Cardiac fibroblast (primary cell): ENCODE results near the gene MYH7B.
A peak's percentile ranks its signal among the peaks of the same experiment; 100 is the strongest.

Experiments
- DNase-seq, 2 donors: peaks; one replicate each; pipeline versions ENCODE4 v3.0.0 to v3.0.0-alpha.2; 2010; ENCODE audit warnings: low read depth in 2 of 2
- H3K4me3 ChIP-seq, 2 donors: replicated peaks in 1 of 2; 1 replicate in 1 of 2; 2 replicates in 1 of 2; pipeline ENCODE4 v1.5.1; 2011; ENCODE audit warnings: low read depth in 2 of 2, low read length in 2 of 2, mild to moderate bottlenecking in 2 of 2, moderate library complexity in 1 of 2
- TF ChIP-seq, protein P1 (sequence below): IDR thresholded peaks from one replicate; pipeline ENCODE4 v1.5.1; 2011; ENCODE audit warnings: low read depth, mild to moderate bottlenecking, low read length, inconsistent platforms

The MYH7B gene

DNA sequence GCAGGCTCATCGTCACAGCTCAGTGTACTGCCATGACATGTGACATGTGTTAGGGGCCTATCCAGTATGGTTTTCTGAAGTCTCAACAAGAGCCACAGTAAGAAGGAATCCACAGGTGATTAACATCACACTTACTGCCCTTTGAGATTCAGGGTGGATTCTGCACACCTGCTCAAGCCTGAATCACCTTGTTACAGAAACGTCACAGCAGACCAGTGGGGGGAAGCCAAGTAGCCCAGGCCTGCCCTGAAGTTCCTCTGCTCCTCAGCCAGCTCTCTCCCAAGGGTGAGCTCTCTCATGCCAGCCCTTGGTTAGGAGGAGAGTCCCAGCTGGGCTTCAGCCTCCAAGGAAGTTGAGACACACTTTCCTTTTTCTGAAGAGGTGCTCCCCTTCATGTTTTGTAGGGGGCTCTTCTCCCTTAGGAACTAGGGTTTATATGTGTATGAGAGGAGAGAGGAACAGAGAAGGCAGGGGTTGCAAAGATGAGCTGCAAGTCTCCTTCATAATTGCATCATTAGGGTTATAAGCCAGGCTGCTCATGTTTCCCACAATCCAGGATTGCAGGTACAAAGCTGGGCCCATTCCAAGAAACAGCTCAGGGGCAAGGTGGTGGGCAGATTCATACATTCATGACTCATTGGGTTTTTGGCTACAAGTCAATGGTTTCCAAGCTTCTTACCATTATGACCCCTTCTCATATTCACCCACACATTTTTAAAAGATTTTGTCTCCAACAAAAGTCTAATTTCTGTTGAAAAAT lies 11.7 kb upstream of the MYH7B start:
- peak in 1 of 2 donors; percentile 12 for DNase-seq
- TF ChIP-seq, protein P1, sequence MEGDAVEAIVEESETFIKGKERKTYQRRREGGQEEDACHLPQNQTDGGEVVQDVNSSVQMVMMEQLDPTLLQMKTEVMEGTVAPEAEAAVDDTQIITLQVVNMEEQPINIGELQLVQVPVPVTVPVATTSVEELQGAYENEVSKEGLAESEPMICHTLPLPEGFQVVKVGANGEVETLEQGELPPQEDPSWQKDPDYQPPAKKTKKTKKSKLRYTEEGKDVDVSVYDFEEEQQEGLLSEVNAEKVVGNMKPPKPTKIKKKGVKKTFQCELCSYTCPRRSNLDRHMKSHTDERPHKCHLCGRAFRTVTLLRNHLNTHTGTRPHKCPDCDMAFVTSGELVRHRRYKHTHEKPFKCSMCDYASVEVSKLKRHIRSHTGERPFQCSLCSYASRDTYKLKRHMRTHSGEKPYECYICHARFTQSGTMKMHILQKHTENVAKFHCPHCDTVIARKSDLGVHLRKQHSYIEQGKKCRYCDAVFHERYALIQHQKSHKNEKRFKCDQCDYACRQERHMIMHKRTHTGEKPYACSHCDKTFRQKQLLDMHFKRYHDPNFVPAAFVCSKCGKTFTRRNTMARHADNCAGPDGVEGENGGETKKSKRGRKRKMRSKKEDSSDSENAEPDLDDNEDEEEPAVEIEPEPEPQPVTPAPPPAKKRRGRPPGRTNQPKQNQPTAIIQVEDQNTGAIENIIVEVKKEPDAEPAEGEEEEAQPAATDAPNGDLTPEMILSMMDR, result no peak

DNA sequence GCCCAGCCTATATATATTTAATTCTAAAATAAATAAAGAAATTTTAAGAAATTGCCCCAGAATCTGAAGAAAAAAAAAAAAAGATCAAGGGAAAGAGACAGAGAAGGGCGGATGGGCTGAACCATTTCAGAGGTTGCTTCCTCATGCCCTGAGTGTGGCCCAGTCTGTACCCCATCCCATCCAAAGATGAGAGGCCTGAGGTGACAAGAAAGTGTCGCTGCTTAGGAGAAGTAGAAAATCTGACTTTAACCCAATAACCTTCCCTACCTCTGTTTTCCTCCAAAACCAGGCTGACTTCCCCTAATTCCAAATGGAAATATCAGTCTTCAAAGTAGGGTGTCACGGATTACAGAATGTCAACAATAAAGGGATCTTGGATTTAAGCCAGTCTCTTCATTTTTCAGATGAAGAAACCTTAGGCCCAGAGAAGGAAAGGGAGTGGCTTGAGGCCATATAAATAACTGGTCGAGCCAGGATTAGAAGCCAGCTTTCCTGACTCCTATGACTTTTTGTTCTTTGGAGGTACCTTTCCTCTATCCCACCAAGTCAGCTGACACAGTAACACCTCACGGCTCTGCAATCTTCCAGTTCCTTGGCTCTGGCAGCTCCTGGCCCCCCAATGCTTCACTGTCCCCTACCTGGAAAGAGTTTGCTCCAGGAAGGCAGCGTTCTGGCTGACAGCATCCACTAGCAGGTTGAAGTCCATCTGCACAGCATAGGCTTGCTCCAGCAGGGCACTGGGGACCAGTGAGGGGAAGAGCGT lies 10.2 kb upstream of the MYH7B start:
- TF ChIP-seq, protein P1, result no peak
- no peak for DNase-seq
- H3K4me3 ChIP-seq, result no peak overlapping the region

More for the DNA sequence above, 11.7 kb upstream of the MYH7B start:
- H3K4me3 ChIP-seq, result no peak overlapping the region

DNA sequence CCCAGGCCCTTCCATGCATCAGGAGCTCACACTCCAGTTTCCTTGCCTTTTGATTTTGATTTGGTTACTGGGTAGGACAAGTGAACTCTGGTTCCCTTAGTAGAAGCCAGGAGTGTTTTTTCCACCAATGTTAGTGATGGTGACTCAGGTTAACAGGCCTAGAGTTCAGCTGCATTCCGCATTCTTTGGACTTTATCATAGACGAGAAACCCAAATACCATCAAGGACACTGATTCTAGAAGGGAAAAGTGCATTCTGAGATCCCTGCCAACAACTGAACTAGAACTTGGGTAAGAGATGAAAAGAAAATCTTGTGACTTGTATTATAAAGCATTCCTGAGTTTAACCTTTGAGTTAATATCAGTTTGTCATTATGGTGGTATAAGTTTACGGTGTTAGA lies 9.0 kb upstream of the MYH7B start:
- TF ChIP-seq, protein P1, result no peak
- no peak for DNase-seq
- H3K4me3 ChIP-seq, result no peak overlapping the region

DNA sequence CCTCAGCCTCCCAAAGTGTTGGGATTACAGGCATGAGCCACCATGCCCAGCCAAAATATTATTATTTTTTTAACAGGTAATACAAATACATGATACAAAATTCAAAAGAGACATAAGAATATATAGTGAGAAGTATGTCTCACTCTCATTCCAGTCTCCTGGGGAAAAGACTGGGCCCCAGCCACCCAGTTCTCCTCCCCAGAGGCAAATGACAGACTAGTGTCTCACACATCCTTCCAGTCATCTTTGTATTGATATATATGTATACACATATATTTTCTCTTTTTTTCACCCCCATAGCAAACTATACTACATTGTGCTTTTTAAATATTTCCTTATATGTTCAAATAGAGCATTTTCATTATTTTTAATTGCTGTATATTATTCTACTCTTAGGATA lies 8.3 kb upstream of the MYH7B start:
- no peak overlapping the region for H3K4me3 ChIP-seq
- DNase-seq, result no peak
- TF ChIP-seq, protein P1, result no peak

DNA sequence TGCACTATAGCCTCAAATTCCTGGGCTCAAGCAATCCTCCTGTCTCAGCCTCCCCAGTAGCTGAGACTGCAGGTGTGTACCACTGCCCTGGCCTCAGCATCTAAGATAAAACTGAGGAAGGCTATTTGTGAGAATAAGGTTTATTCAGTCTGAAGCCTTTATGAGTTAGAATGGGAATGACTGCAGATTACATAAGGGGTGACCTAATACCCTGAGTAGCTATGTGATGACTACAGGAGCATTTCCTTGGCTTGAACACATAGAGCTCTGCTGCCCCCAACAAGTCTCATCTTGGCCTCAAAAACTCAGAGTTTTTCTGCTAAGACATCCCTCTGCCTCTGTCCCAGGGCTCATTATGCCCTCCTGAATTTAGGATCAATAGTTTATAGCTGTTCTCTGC lies 7.6 kb upstream of the MYH7B start:
- TF ChIP-seq, protein P1, result no peak
- peak; percentile 54 to 84 for DNase-seq
- H3K4me3 ChIP-seq, result no peak overlapping the region

DNA sequence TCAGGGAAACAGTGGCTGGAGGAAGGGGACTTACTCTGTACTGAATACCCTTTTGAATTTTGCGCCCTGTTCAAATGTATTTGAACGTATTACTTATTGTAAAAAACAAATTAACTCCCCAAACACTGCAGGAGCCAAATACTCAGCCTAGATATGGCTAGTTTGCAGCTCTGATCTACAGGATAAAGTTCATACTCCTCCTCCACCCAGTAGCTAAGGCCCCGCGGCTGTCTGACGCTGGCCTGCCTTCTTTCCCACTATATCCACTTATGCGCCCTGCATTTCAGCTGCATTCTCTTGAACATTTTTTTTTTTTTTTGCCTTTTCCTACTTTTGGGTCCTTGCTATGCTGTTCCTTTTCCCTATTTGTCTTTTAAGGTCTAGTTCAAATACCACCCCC lies 6.5 kb upstream of the MYH7B start:
- no peak for DNase-seq
- TF ChIP-seq, protein P1, result no peak
- H3K4me3 ChIP-seq, result no peak overlapping the region
